HFFc6 (cell line): ENCODE data around the gene COL6A2. TPM values are rescaled to one million over a fixed set of nuclear protein-coding genes. Genes with fewer than 3 reads are reported as not detected.

Experiments
- DNase-seq: peaks from one replicate; pipeline ENCODE4 v3.0.0-alpha.2; 2018
- H3K27ac Mint-ChIP-seq: 2 replicates; pipeline ENCODE4 v1.8.0; 2020; ENCODE audit warnings: mild to moderate bottlenecking, mixed read lengths
- H3K27me3 Mint-ChIP-seq: 2 replicates; pipeline ENCODE4 v1.8.0; 2021; ENCODE audit warnings: mild to moderate bottlenecking, moderate library complexity, mixed read lengths; ENCODE audit not compliant: insufficient read depth
- H3K36me3 Mint-ChIP-seq: 2 replicates; pipeline ENCODE4 v1.8.0; 2021; ENCODE audit warnings: low read depth, mixed read lengths
- H3K4me1 Mint-ChIP-seq: 2 replicates; pipeline ENCODE4 v1.8.0; 2020; ENCODE audit warnings: low read depth, mixed read lengths
- H3K4me3 Mint-ChIP-seq: 2 replicates; pipeline ENCODE4 v1.8.0; 2020; ENCODE audit warnings: mild to moderate bottlenecking, moderate library complexity, mixed read lengths
- H3K9me3 Mint-ChIP-seq: 2 replicates; pipeline ENCODE4 v1.8.0; 2020; ENCODE audit warnings: mild to moderate bottlenecking, mixed read lengths
- CTCF ChIP-seq: fragments of 200-600 bp; sonication (generic); IDR thresholded peaks from 2 replicates; pipeline ENCODE4 v1.5.0; 2021; ENCODE audit warnings: antibody characterized with exemption, mild to moderate bottlenecking
- total RNA-seq, 6 experiments: library from RNA; stranded (reverse); fragmentation: NEBNext Ultra II Directional; extraction: Animal tissue kit (Norgen Biotek cat#: 25700); gene quantifications; 2 replicates in 1 of 6; 3 replicates in 5 of 6; pipeline ENCODE4 v1.2.3, GENCODE V29; 2021

The COL6A2 gene
- total RNA-seq, 6 experiments from 2014 or later: 426 to 514 (median 467) TPM

GRCh38 chr21:46110499-46111192, 12.7 kb downstream of the COL6A2 start:
- Mint-ChIP-seq H3K27me3 (no peaks in the 10 kb centered on the region), H3K27ac (no peak overlapping the region), H3K9me3 (no peaks in the 10 kb centered on the region)

GRCh38 chr21:46111193-46111571, 13.3 kb downstream of the COL6A2 start:
- Mint-ChIP-seq H3K27ac (no peak overlapping the region), H3K9me3 (no peaks in the 10 kb centered on the region), H3K4me1 (no peaks in the 10 kb centered on the region), H3K36me3 (peaks cover 44% of the 10 kb centered on the region), H3K27me3 (peaks cover 2% of the 10 kb centered on the region; the same call in 1 of the 2 replicates), H3K4me3 (no peak overlapping the region)
- no peak for TF ChIP-seq CTCF
- DNase-seq: no peak

More at GRCh38 chr21:46110499-46111192, 12.7 kb downstream of the COL6A2 start:
- Mint-ChIP-seq H3K4me3 (no peak overlapping the region), H3K4me1 (0 out of 2 replicates have a peak, but pooled peaks cover 5% of the 10 kb centered on the region), H3K36me3 (peaks cover 49% of the 10 kb centered on the region)
- TF ChIP-seq CTCF: no peak
- no peak for DNase-seq

- Mint-ChIP-seq H3K9me3 (no peaks in the 10 kb centered on the region), H3K4me1 (peaks cover 6% of the 10 kb centered on the region), H3K27me3 (peaks cover 2% of the 10 kb centered on the region; the same call in 1 of the 2 replicates), H3K4me3 (no peak overlapping the region), H3K36me3 (peaks cover 39% of the 10 kb centered on the region), H3K27ac (no peak overlapping the region)
- TF ChIP-seq CTCF: no peak
- no peak for DNase-seq
Measured at GRCh38 chr21:46111857-46112724, 14.2 kb downstream of the COL6A2 start.

- H3K36me3 Mint-ChIP-seq: peaks cover 33% of the 10 kb centered on the region
Measured at GRCh38 chr21:46112725-46113215, 14.9 kb downstream of the COL6A2 start.

More at GRCh38 chr21:46112725-46113215, 14.9 kb downstream of the COL6A2 start:
- H3K9me3 Mint-ChIP-seq: no peaks in the 10 kb centered on the region
- no peak for TF ChIP-seq CTCF
- H3K4me3 Mint-ChIP-seq: no peak overlapping the region
- no peak overlapping the region for H3K27ac Mint-ChIP-seq
- H3K27me3 Mint-ChIP-seq: peaks cover 2% of the 10 kb centered on the region; the same call in 1 of the 2 replicates
- DNase-seq: no peak
- H3K4me1 Mint-ChIP-seq: peaks cover 6% of the 10 kb centered on the region
